T-cell (primary cell): Measurements from ENCODE around the gene YPEL3. TPM values are rescaled to one million over a fixed set of nuclear protein-coding genes. Genes with fewer than 3 reads are reported as not detected.

Source experiments
- ATAC-seq, 4 experiments: fragments of 200-7000 bp in 3 of 4; fragments of 150-1000 bp in 1 of 4; cut with Tn5 transposase; replicated peaks in 1 of 4; 1 replicate in 3 of 4; 2 replicates in 1 of 4; pipeline ENCODE4 v1.10.0; 2021; ENCODE audit warnings: moderate library complexity in 3 of 4, mild to moderate bottlenecking in 2 of 4, moderate number of reproducible peaks in 1 of 4
- CTCF ChIA-PET, 2 donors: fragments of 300-600 bp; sonication (Branson Sonifier 250); formaldehyde crosslinking; loops; one replicate each; lab custom pipeline; 2022; ENCODE audit warnings: antibody characterized with exemption in 2 of 2; lab: Charles Lee
- POLR2A ChIA-PET, 2 donors: fragments of 300-600 bp; sonication (Branson Sonifier 250); formaldehyde crosslinking; loops; one replicate each; lab custom pipeline; 2022; ENCODE audit warnings: antibody characterized with exemption in 2 of 2; lab: Charles Lee
- DNase-seq, 35 experiments: peaks; one replicate each; pipeline versions ENCODE4 v3.0.0 to v3.0.0-alpha.2; 2013 to 2023
- H3K27ac ChIP-seq: one replicate; pipeline ENCODE4 v1.5.1; 2013; ENCODE audit warnings: low read length
- H3K27me3 ChIP-seq, 2 experiments: replicated peaks in 1 of 2; 1 replicate in 1 of 2; 2 replicates in 1 of 2; pipeline versions ENCODE4 v1.6.1 to v1.7.0; 2013; ENCODE audit warnings: low read length in 1 of 2, mixed read lengths in 1 of 2; ENCODE audit not compliant: control insufficient read depth in 2 of 2, insufficient read depth in 2 of 2; ENCODE audit errors: extremely low read depth in 1 of 2
- H3K36me3 ChIP-seq, 2 donors: 1 replicate in 1 of 2; 2 replicates in 1 of 2; pipeline versions ENCODE4 v1.6.1 to v1.7.0; 2013; ENCODE audit warnings: low read length in 1 of 2; ENCODE audit not compliant: control insufficient read depth in 2 of 2, insufficient read depth in 1 of 2; ENCODE audit errors: extremely low read depth in 1 of 2
- H3K4me1 ChIP-seq, 2 experiments: 1 replicate in 1 of 2; 2 replicates in 1 of 2; pipeline versions ENCODE4 v1.6.1 to v1.7.0; 2013; ENCODE audit warnings: low read length in 2 of 2, mixed read lengths in 1 of 2; ENCODE audit not compliant: insufficient read depth in 2 of 2, control insufficient read depth in 1 of 2; ENCODE audit errors: extremely low read depth in 1 of 2
- H3K4me3 ChIP-seq, 2 donors: 1 replicate in 1 of 2; 2 replicates in 1 of 2; pipeline versions ENCODE4 v1.5.1 to v1.7.0; 2013; ENCODE audit warnings: mild to moderate bottlenecking in 2 of 2, low read length in 1 of 2, moderate library complexity in 1 of 2; ENCODE audit not compliant: control insufficient read depth in 1 of 2; ENCODE audit errors: extremely low read depth in 1 of 2
- H3K9me3 ChIP-seq: 2 replicates; pipeline ENCODE4 v1.7.0; 2013
- H3K27ac Mint-ChIP-seq, 2 donors: one replicate each; pipeline ENCODE4 v1.8.0; 2020 to 2021; ENCODE audit warnings: mild to moderate bottlenecking in 2 of 2, mixed read lengths in 2 of 2
- H3K27me3 Mint-ChIP-seq, 2 donors: one replicate each; pipeline ENCODE4 v1.8.0; 2021 to 2022; ENCODE audit warnings: mixed read lengths in 2 of 2
- H3K36me3 Mint-ChIP-seq: one replicate; pipeline ENCODE4 v1.8.0; 2021; ENCODE audit warnings: mixed read lengths
- H3K4me1 Mint-ChIP-seq, 3 donors: one replicate each; pipeline ENCODE4 v1.8.0; 2020 to 2022; ENCODE audit warnings: mixed read lengths in 3 of 3, mild to moderate bottlenecking in 1 of 3
- H3K4me3 Mint-ChIP-seq, 3 donors: one replicate each; pipeline ENCODE4 v1.8.0; 2020 to 2022; ENCODE audit warnings: mild to moderate bottlenecking in 3 of 3, mixed read lengths in 3 of 3, moderate library complexity in 3 of 3
- H3K9me3 Mint-ChIP-seq, 3 donors: one replicate each; pipeline ENCODE4 v1.8.0; 2020 to 2022; ENCODE audit warnings: mixed read lengths in 3 of 3
- WGBS: methylation state at CpG from one replicate; pipeline ENCODE4 v1.1.5; 2013; ENCODE audit warnings: missing lambda C conversion rate; ENCODE audit not compliant: insufficient coverage; 5-methylcytosine and 5-hydroxymethylcytosine counted together
- total RNA-seq, 35 experiments: library from RNA in 6 of 35; stranded (reverse) in 6 of 35; fragments of 120-200 nt in 1 of 35; gene quantifications; one replicate each; pipeline versions ENCODE4 v1.2.1 to v1.2.4 and lab custom pipeline; 2013 to 2026

Gene YPEL3
- total RNA-seq, 5 donors from 2014 or later (not counting 1 experiment from before 2014, with no cell fraction given): 105 to 277 (median 226) TPM

- Histone ChIP-seq H3K27me3 (no peaks in the 10 kb centered on the region), H3K4me1 (peaks cover 9 to 35% of the 10 kb centered on the region in 2 experiments), H3K27ac (no peak overlapping the region), H3K9me3 (no peaks in the 10 kb centered on the region), H3K4me3 (no peak overlapping the region), H3K36me3 (peaks cover 8 to 33% of the 10 kb centered on the region in 2 donors)
- ChIA-PET CTCF (interaction anchor here in 1 of 2 donors (1.2 kb wide), 1 partner anchor 431 kb away, joined by 3 read pairs; no protein-coding TSS in a partner anchor), POLR2A (interaction anchor here in 1 of 2 donors (0.7 kb wide), 1 partner anchor 221 kb away, joined by 3 read pairs; no protein-coding TSS in a partner anchor)
- Mint-ChIP-seq H3K4me1 (peaks cover 24 to 28% (median 26%) of the 10 kb centered on the region in 3 donors), H3K36me3 (peaks cover 13% of the 10 kb centered on the region), H3K4me3 (peak overlapping the region in 2 of 3 donors; percentile 17 to 27), H3K9me3 (no peaks in the 10 kb centered on the region), H3K27ac (peak overlapping the region; percentile 74 to 83), H3K27me3 (no peaks in the 10 kb centered on the region)
- ATAC-seq (no peak), DNase-seq (no peak)
- WGBS: no CpG with 5 or more reads among the region's 3 CpGs
Observed at GRCh38 chr16:30120340-30121105, 24.5 kb upstream of the YPEL3 start.

GRCh38 chr16:30119428-30119827 lies 23.4 kb upstream of the YPEL3 start:
- DNase-seq: no peak
- Histone ChIP-seq H3K4me3 (no peak overlapping the region), H3K27me3 (no peaks in the 10 kb centered on the region), H3K36me3 (peaks cover 8 to 33% of the 10 kb centered on the region in 2 donors), H3K9me3 (no peaks in the 10 kb centered on the region), H3K27ac (no peak overlapping the region), H3K4me1 (peaks cover 9 to 46% of the 10 kb centered on the region in 2 experiments)
- Mint-ChIP-seq H3K27ac (peak overlapping the region in 1 of 2 donors; percentile 56), H3K9me3 (no peaks in the 10 kb centered on the region), H3K4me1 (peaks cover 34 to 38% (median 37%) of the 10 kb centered on the region in 3 donors), H3K36me3 (peaks cover 13% of the 10 kb centered on the region), H3K27me3 (no peaks in the 10 kb centered on the region), H3K4me3 (no peak overlapping the region)
- no CpG with 5 or more reads among the region's 2 CpGs for WGBS
- no peak for ATAC-seq
- ChIA-PET CTCF (interaction anchor here in 1 of 2 donors (0.5 to 1.2 kb wide), 2 partner anchors 18 to 432 kb away, joined by 3 read pairs; no protein-coding TSS in a partner anchor), POLR2A (interaction anchor here in 1 of 2 donors (0.7 kb wide), 1 partner anchor 222 kb away, joined by 3 read pairs; no protein-coding TSS in a partner anchor)

- Mint-ChIP-seq H3K9me3 (no peaks in the 10 kb centered on the region), H3K4me1 (peaks cover 38 to 49% (median 41%) of the 10 kb centered on the region in 3 donors), H3K27ac (no peak overlapping the region), H3K36me3 (peaks cover 15% of the 10 kb centered on the region), H3K27me3 (no peaks in the 10 kb centered on the region), H3K4me3 (no peak overlapping the region)
- no peaks in the 10 kb centered on the region for H3K27me3 ChIP-seq
- peaks cover 7 to 55% of the 10 kb centered on the region in 2 experiments for H3K4me1 ChIP-seq
- ChIA-PET POLR2A (no interaction called here), CTCF (no interaction called here)
- DNase-seq (no peak), ATAC-seq (no peak)
- H3K27ac ChIP-seq: no peak overlapping the region
- H3K9me3 ChIP-seq: no peaks in the 10 kb centered on the region
- H3K4me3 ChIP-seq: no peak overlapping the region
- H3K36me3 ChIP-seq: peaks cover 8 to 33% of the 10 kb centered on the region in 2 donors
- WGBS: 99% methylated on average over 8 of the region's 10 CpGs
Observed at GRCh38 chr16:30117768-30118167, 21.8 kb upstream of the YPEL3 start.

GRCh38 chr16:30116291-30117207 lies 20.5 kb upstream of the YPEL3 start:
- Histone ChIP-seq H3K4me3 (no peak overlapping the region), H3K27ac (no peak overlapping the region), H3K4me1 (peaks cover 4 to 47% of the 10 kb centered on the region in 2 experiments), H3K36me3 (peaks cover 8 to 31% of the 10 kb centered on the region in 2 donors), H3K27me3 (no peaks in the 10 kb centered on the region), H3K9me3 (no peaks in the 10 kb centered on the region)
- DNase-seq (no peak), ATAC-seq (no peak)
- Mint-ChIP-seq H3K27ac (no peak overlapping the region), H3K36me3 (peaks cover 19% of the 10 kb centered on the region), H3K4me3 (no peak overlapping the region), H3K4me1 (peaks cover 29 to 42% (median 31%) of the 10 kb centered on the region in 3 donors), H3K9me3 (no peaks in the 10 kb centered on the region), H3K27me3 (no peaks in the 10 kb centered on the region)
- CTCF ChIA-PET: no interaction called here
- POLR2A ChIA-PET: interaction anchor here in 1 of 2 donors (0.6 to 0.7 kb wide), 2 partner anchors 9 to 70 kb away, joined by 4 to 9 read pairs; no protein-coding TSS in a partner anchor
- WGBS: 94% methylated on average over 4 of the region's 16 CpGs

GRCh38 chr16:30115238-30115637 lies 19.2 kb upstream of the YPEL3 start:
- no peaks in the 10 kb centered on the region for H3K27me3 Mint-ChIP-seq
- ChIA-PET CTCF (interaction anchor here in 1 of 2 donors (0.6 to 0.7 kb wide), 3 partner anchors 65 to 402 kb away, joined by 4 to 10 read pairs (median 4); no protein-coding TSS in a partner anchor), POLR2A (no interaction called here)
- peak in 4 of 35 experiments; percentile 25 to 34 (median 28) for DNase-seq
- peaks cover 17% of the 10 kb centered on the region for H3K36me3 Mint-ChIP-seq
- no peaks in the 10 kb centered on the region for H3K9me3 Mint-ChIP-seq
- ATAC-seq: peak in 3 of 4 experiments; percentile 40 to 64 (median 48)
- Histone ChIP-seq H3K9me3 (no peaks in the 10 kb centered on the region), H3K36me3 (peaks cover 13 to 34% of the 10 kb centered on the region in 2 donors), H3K4me1 (peaks cover under 1 to 40% of the 10 kb centered on the region in 2 experiments), H3K27ac (peak overlapping the region; percentile 55), H3K4me3 (no peak overlapping the region), H3K27me3 (no peaks in the 10 kb centered on the region)
- peak overlapping the region in 1 of 3 donors; percentile 28 for H3K4me3 Mint-ChIP-seq
- H3K27ac Mint-ChIP-seq: peak overlapping the region; percentile 79 to 84
- H3K4me1 Mint-ChIP-seq: peaks cover 19 to 36% (median 26%) of the 10 kb centered on the region in 3 donors
- WGBS: 57% methylated on average over 4 of the region's 7 CpGs
